Inflammatory macrophage treated with lipopolysaccharide for 1 hour (primary cell): ENCODE data around the gene SPACDR.

Experiments used
- DNase-seq, 2 donors: peaks; one replicate each; pipeline ENCODE4 v3.0.0-alpha.2; 2020 to 2022

The SPACDR gene

DNA sequence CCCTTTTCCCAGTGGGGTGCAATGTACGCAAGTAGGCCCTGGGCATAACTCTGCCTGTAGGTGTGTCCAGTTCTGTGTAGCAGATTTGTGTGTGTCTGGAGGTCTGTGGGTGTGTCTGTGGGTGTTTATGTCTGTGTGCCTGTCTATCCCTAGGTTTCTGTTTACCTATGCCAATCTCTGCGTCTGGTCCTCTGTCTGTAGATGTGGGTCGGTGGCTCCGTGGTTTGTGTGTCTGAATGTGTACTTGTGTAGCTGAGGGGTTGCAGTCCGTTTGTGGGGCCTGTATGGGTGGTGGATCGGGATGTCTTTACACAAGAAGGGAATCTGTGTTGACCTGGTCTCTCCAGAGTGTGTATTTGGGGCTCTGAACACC, 20.6 kb upstream of the SPACDR start:
- no peak for DNase-seq

DNA sequence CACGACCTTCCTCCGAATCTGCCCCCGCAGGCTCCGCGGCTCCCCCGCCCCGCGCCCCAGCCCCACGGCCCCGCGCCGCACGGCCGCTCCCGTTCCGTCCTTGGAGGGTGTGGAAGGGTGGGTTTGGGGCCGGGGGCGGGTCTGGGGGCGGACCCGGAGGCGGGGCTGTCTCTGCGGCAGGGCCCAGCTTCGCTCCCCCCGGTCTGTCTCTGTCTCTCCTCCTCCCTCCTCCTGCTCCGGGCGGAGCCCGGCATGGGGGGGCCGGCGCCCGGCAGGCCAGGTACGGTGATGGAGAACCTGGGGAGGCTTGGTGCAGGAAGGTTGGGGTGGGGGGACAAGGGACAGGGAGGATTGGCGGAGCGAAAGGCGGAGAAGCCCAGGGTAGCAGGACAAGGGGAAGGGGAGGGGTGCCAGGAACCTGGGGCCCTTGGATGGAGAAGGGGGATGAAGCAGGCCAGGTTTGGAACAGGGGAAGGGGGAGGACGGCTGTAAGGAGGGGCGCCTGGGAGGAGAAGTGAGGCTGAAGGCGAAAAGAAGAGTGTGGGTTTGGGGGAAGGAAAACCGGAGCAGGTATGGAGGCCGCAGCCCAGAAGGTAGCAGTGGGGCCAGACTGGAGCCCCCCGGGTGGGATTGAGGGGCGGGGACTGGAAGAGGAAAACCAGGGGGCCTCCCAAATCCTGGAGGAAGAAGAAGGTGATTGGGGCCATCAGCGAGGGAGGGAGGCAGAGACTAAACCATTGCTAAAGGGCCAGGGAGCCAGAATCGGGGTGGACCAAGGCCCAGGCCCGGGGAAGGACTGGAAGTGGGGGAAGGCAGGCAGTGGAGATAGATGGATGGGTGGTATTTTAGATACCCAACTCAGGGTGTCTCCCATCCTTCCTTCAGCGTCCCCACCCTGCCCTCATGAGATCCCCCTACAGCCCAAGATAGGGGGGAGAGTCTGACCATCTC, 19.9 kb upstream of the SPACDR start, which contains the start of gene NYAP1:
Gene NYAP1 (plus strand): TSS at position 206 of the 951 bp plus-strand sequence. CDS start 1,385 bp downstream, outside the sequence.
- DNase-seq, result no peak

- peak; percentile 33 to 75 for DNase-seq
Measured at GRCh38 chr7:100483090-100483721, 19.1 kb upstream of the SPACDR start.

DNA sequence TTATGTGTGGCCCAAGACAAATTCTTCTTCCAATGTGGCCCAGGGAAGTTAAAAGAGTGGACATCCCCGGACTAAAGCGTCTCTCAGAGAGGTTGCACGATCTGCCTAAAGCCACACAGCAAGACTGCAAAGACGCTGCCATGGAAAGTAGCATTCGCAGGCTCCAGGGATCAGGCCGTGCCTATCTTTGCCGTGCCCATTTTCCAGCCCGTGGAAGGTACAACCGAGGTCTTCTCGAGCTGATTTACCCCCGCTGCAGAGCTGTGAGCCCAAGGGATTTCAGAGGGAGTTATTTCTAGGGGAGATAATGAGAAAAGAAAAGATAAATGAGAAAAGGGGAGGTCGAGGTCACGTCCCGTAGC, 18.6 kb upstream of the SPACDR start:
- DNase-seq, result no peak

- no peak for DNase-seq
Measured at GRCh38 chr7:100481466-100481865, 17.4 kb upstream of the SPACDR start.

GRCh38 chr7:100478958-100479660, 15.0 kb upstream of the SPACDR start, which contains the start of gene TSC22D4:
Gene TSC22D4 (minus strand): TSS chr7:100479214. CDS start chr7:100478038, 1,176 bp downstream.
- DNase-seq, result peak; percentile 78 to 86

GRCh38 chr7:100477871-100478267, 13.8 kb upstream of the SPACDR start:
- no peak for DNase-seq

DNA sequence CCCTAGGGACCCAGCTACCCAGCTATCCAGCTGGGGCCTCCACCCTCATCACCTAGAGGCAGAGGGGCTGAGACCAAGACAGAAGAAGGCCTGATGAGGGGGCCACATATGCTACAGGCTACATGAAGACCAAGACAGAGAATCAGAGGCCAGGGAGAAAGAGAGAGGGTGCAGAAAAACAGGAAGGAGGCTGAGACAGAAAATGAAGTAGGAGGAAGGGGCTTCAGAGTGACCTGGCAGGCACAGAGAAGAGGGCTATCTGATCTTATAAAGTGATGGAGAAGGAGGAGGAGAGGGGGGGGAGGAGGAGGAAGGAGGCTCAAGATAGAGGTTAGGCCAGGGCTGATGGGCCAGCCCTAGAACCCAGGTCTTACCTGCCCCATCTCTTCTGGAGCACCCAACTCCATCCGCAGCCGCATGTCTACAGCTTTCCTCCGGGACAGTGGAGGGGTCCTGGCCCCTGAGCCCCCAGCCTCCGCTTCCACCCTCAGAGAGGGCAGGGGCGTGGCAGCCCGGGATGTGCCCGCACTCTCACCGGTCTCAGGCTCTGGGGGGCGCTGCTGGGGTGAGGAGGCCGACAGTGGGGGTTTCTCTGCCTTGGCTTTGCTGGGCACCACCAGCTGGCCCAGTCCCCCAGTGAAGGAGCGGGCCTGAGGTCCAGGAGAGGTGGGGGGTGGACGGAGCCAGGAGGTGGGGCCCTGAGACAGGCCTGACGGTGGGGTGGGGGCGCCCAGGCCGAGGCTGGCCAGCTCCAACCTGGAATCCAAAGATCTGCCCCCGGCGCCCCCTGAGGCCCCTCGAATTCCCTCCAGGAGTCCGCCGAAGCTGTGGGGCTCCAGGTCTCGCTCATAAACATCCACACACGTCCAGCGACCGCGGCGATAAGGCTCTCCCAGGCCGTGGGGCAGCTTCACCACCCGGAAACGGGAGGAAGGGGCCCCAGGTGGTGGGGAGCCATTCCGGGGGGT, 13.1 kb upstream of the SPACDR start:
- peak in 1 of 2 donors; percentile 15 for DNase-seq

DNA sequence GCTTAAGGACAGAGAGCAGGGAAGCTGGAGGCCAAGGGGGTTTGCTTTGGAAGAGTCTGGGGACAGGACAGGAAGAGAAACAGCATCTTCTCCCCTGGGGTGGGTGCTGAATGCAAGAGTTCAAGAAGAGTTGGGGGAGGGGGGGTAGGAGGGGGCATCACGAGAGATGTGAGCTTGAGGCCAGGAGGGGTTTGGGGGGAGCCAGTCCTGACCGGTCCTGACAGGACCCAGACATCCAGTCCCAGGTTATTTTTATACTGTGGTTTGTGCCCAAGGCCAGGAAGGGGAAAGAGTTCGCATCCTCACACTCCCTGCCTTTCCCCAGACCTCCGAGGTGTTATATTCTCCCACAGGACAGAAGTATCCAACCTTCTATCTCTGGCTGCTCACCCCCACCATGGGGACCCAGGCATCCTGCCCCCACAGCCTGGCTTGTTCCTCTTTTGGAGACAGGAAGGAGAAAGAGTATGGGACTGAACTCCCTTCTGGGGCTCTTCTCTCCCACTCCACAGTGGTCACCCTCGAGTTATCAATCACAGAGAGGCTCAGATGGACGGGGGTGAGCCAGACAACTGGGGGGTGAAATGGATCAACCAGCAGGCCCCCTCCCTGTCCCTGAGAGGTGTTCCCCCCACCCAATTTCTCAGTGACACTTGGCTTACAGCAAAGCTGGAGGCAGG, 12.2 kb upstream of the SPACDR start:
- DNase-seq, result no peak

GRCh38 chr7:100475549-100475948, 11.5 kb upstream of the SPACDR start:
- DNase-seq, result no peak

- DNase-seq, result peak; percentile 80 to 82
Measured at GRCh38 chr7:100472854-100473499, 8.9 kb upstream of the SPACDR start.

- no peak for DNase-seq
Measured at GRCh38 chr7:100472121-100472851, 8.2 kb upstream of the SPACDR start.

DNA sequence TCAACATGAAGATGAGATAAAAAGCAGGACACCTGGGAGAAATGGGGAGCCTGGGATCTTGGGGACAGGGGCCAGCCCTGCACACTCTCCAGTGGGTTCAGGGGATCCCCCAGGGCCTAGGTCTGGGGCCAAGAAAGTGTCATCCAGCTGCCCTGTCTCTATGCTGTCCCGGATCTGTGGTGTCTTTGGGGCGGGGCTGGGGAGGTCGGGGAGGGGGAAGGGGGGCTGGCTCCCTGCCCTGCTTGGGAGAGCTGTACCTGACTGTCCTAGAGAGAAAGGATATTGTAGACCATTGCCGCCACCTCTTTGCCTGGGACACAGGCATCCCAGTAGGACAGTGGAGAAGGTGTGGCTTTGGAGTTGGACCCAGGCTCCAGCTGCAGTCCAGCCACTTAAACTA, 7.0 kb upstream of the SPACDR start:
- DNase-seq, result no peak

GRCh38 chr7:100469227-100470044, 5.4 kb upstream of the SPACDR start:
- peak; percentile 43 to 93 for DNase-seq

DNA sequence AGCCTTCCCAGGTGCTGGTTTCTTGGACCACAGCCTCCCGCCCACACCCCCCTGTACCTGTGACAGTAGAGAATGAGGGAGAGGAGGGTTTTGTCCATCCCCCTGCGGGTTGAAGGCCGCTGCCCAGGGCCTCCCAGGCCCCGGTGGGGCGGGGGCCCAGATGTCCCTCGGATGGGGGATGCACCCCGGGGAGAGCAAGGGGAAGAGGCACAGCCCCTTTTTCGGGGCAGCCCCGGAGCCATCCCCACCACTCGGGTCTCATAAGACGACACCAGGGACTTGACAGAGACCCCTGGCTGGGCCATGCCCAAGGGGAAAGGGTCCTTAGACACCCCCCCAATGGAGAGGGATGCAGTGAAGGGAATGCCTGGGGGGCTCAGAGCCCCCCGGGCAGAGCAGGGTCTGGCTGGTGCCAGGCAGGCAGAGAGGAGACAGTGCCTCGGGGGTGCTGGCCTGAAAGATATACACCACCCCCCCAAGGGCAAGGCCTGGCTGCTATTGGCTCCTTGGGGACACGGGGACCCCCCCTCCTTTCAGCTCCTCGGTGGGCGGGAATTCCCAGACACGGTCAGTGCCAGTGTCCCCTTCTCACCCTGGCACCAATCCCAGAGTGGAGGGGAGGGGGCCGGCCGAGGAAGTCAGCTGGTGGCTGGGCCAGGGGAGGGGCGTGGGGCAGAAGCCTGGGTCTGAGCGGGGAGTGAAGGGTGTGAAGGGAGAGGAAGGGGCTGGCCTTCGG, 3.7 kb upstream of the SPACDR start:
- DNase-seq, result no peak

GRCh38 chr7:100466653-100467605, 2.9 kb upstream of the SPACDR start:
- DNase-seq, result no peak

GRCh38 chr7:100465702-100466311, 1.7 kb upstream of the SPACDR start:
- peak; percentile 28 to 33 for DNase-seq
